ENCODE measurements around the gene ZCCHC18.
"Not testable (repeated sequence)": the region's sequence is repeated elsewhere in the genome, so short reads cannot be mapped to it uniquely, and the experiment has no call there.

GRCh38 chrX:104062636-104063035 lies 49.7 kb upstream of the ZCCHC18 start:
- not testable (repeated sequence) for TF ChIP-seq ZNF274 (IDR thresholded peaks at IDR 0.05; ENCODE audit: low read length); ZNF274 (tag by site-specific recombination; IDR thresholded peaks at IDR 0.05; ENCODE audit: borderline replicate concordance); ZNF624 (tag by site-specific recombination; IDR thresholded peaks at IDR 0.05); KLF17 (tag by site-specific recombination; IDR thresholded peaks at IDR 0.05); EGR2 (tag by site-specific recombination; IDR thresholded peaks at IDR 0.05; ENCODE audit: low read depth); ZFP3 (tag by site-specific recombination; IDR thresholded peaks at IDR 0.05; ENCODE audit: low read depth); REST (tag by site-specific recombination; IDR thresholded peaks at IDR 0.05)

Measured in HEK293 (cell line).